ENCODE measurements around the gene TAF15.

TAF15 gene

GRCh38 chr17:35875072-35875799, 66.0 kb downstream of the TAF15 start:
- DNase-seq, result no peak

GRCh38 chr17:35875800-35876139, 66.5 kb downstream of the TAF15 start:
- no peak for DNase-seq

GRCh38 chr17:35876534-35876933, 67.2 kb downstream of the TAF15 start:
- DNase-seq, result no peak

DNA sequence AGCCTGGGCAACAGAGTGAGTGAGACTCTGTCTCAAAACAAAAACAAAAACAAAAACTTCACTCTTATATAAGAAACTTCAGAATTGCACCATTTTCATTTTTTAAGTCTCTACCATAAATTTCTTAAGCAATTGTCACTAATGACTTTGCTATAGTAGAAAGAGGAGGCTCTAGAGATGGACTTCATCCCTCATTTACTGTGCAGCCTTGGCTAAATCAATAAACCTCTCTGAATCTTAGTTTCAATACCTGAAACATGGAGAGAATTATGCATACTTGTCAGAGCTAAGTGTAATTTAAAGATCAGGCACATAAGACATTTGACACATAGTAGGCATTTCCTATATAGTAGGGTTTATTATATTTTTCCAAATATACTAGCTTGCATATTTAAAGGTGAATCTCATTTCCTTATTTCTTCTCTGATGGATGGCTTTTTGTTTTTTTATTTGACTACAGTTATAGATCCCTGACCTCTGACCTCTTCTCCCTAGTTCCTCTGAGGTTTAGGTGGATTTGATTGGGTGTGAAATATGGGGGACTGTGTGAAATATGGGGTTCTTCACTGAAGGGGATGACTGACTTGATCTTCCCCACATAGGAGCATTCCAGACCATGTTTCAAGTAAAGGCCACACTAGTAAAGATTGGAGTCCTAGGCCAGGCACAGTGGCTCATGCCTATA, 68.2 kb downstream of the TAF15 start:
- DNase-seq, result no peak

DNA sequence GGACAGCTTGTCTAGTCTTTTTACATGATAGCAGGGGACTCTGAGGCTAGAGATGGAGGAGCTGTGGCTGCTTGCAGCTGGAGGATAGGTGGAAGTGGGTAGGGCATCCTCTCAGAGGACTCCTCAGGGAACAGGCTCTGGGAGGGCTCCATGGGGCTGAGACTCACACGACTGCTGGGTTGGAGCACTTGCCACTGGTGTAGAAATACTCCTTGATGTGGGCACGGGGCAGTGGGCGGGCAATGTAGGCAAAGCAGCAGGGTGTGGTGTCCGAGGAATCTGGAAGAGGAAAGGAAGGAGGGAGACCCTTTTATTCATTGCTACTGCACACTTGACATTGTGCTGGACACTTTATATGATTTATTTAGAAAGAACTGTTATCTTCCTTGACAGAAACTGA, 69.1 kb downstream of the TAF15 start:
- no peak for DNase-seq

DNA sequence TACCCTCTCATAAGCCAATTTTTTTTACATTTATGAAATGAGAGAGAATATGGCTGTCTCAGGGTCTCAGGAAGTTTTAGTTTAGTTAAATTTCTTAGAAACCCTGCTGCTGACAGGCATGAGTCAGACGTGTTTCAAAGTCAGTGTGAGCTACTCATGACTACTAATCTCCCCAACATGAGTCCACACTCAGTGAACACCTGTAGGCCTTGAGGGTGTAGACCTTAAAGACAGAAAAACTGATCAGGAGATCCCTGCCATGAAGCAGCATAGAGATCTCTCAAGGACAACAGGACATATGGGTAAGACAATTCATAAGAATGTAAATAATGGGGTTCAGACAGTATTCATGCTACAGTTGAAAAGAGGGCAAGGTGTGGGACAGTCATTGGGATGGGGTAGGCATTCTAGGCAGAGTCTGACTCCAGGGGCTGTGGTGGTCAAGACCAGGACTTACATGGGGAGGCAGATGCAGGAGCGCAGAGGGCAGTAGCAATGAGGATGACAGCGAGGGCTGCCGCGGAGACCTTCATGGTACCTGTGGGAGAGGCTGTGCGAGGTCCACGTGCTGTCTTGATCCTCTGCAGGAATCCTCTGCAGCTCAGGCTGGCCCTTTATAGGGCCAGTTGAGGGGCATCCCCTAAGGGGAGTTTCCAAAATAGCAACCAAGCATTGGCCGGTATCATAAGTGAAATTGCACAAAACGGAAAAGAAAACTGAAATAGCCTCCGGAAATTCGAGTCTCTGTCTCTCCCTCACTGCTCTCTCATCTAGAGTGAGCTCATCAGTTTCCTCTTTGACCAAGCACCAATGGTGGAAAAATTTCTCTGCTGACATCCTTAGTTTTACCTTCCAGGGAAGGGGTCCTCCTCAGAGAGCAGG, 70.7 kb downstream of the TAF15 start, which contains the start of gene CCL5:
Gene CCL5, minus strand, starts transcription at position 588 of the 882 bp plus-strand sequence.
- no peak for DNase-seq

GRCh38 chr17:35889241-35889640, 80.0 kb downstream of the TAF15 start:
- DNase-seq, result no peak

- DNase-seq, result peak; percentile 17
Measured at GRCh38 chr17:35889818-35890773, 80.8 kb downstream of the TAF15 start.

- peak; percentile 43 for DNase-seq
Measured at GRCh38 chr17:35890774-35891155, 81.5 kb downstream of the TAF15 start.

DNA sequence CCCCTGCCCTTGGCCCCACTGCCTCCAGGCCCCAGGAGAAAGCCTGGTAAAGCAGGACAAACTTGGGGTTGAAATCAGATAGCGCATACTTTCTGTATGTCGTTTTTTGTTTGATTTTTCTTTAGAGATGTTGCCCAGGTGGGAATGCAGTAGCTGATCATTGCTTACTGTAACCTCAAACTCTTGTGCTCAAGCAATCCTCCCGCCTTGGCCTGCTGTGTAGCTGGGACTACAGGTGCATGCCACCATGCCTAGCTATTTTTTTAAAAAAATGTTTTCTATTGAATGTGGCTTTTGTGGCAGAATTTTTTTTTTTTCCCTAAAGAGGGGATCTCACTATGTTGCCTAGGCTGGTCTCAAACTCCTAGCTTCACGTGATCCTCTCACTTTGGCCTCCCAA, 82.0 kb downstream of the TAF15 start:
- DNase-seq, result no peak

GRCh38 chr17:35892091-35893035, 83.1 kb downstream of the TAF15 start:
- no peak for DNase-seq

DNA sequence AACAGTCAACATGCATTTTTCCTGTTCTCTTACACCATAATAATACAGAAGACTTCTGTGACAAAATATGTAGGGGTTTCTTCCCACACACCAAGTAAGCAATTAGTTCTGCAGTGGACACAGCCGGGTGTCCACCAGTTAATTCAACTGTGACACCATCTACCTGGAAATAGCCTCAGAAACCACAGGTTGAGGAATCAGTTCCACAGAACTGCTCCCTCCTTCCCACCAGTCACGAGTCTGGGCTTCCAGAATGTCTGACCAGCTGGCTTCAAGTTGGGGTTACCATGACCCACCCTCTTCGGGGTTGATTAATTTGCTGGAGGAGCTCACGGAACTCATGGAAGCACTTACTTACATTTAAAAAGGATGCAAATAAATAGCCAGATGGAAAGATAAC, 84.5 kb downstream of the TAF15 start:
- no peak for DNase-seq

DNA sequence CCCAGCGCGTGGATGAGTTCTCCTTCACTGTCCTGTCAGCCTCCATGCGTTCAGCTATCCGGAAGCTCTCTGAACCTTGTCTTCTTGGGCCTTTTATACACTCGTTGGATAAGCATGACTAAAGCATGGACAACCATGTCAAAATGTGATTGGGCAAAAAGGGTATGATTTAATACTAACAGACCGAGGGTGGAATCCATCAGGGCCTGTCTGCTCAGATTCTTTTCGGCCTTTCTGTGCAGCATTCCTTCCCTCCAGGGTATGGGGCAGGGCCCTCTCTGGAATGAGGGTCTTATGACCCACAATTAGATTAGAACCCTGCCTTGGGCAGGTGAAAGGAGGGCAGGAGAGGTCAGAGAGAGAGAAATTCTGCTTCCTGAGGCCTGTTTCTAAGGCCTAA, 84.9 kb downstream of the TAF15 start:
- no peak for DNase-seq

- DNase-seq, result no peak
Measured at GRCh38 chr17:35895636-35896587, 86.6 kb downstream of the TAF15 start.
